GM23338 (cell line): ENCODE measurements around the gene MRPL1. TPM values are rescaled to one million over a fixed set of nuclear protein-coding genes. Genes with fewer than 3 reads are reported as not detected.
"Not testable (repeated sequence)": the region's sequence is repeated elsewhere in the genome, so short reads cannot be mapped to it uniquely, and the experiment has no call there.

ENCODE experiments used
- ATAC-seq: fragments of 200-7000 bp; cut with Tn5 transposase; 3 replicates; pipeline ENCODE4 v1.9.1; 2020
- DNase-seq: peaks from one replicate; pipeline ENCODE4 v3.0.0-alpha.2; 2015; ENCODE audit warnings: low spot score
- H2AFZ ChIP-seq: fragments of 200-600 bp; sonication (generic); 2 replicates; pipeline ENCODE4 v1.8.0; 2016; ENCODE audit warnings: antibody characterized with exemption, mild to moderate bottlenecking, moderate library complexity
- H3F3A ChIP-seq: fragments of 200-600 bp; sonication (generic); replicated peaks from 2 replicates; pipeline ENCODE4 v1.8.0; 2017; ENCODE audit warnings: antibody characterized with exemption, mixed run types, low read depth
- H3K27ac ChIP-seq: fragments of 200-600 bp; sonication (generic); 2 replicates; pipeline ENCODE4 v1.6.1; 2016; ENCODE audit warnings: low read depth
- H3K27me3 ChIP-seq: fragments of 200-600 bp; sonication (generic); 2 replicates; pipeline ENCODE4 v1.8.0; 2016; ENCODE audit warnings: mild to moderate bottlenecking, mixed run types, moderate library complexity; ENCODE audit not compliant: insufficient read depth
- H3K36me3 ChIP-seq: fragments of 200-600 bp; sonication (generic); 2 replicates; pipeline ENCODE4 v1.8.0; 2016; ENCODE audit warnings: mild to moderate bottlenecking; ENCODE audit not compliant: insufficient read depth
- H3K4me1 ChIP-seq: fragments of 200-600 bp; sonication (generic); 2 replicates; pipeline ENCODE4 v1.8.0; 2016; ENCODE audit warnings: mild to moderate bottlenecking, moderate library complexity; ENCODE audit not compliant: insufficient read depth
- H3K4me2 ChIP-seq: fragments of 200-600 bp; sonication (generic); 2 replicates; pipeline ENCODE4 v1.7.1; 2017; ENCODE audit warnings: mixed run types
- H3K4me3 ChIP-seq: fragments of 200-600 bp; sonication (generic); 2 replicates; pipeline ENCODE4 v1.6.1; 2016; ENCODE audit warnings: mixed run types
- H3K79me2 ChIP-seq: fragments of 200-600 bp; sonication (generic); replicated peaks from 2 replicates; pipeline ENCODE4 v1.8.0; 2017; ENCODE audit warnings: mild to moderate bottlenecking; ENCODE audit not compliant: insufficient read depth
- H3K9me2 ChIP-seq: fragments of 200-600 bp; sonication (generic); 2 replicates; pipeline ENCODE4 v1.8.0; 2017; ENCODE audit not compliant: insufficient read depth
- H4K20me1 ChIP-seq: fragments of 200-600 bp; sonication (generic); replicated peaks from 2 replicates; pipeline ENCODE4 v1.8.0; 2017; ENCODE audit warnings: mild to moderate bottlenecking; ENCODE audit not compliant: insufficient read depth
- H3K27ac Mint-ChIP-seq: 2 replicates; pipeline ENCODE4 v1.8.0; 2020; ENCODE audit warnings: inconsistent platforms, mild to moderate bottlenecking, moderate library complexity, mixed read lengths
- H3K27me3 Mint-ChIP-seq: 3 replicates; pipeline ENCODE4 v1.8.0; 2022; ENCODE audit warnings: low read depth, mild to moderate bottlenecking, moderate library complexity, mixed read lengths, inconsistent platforms; ENCODE audit not compliant: insufficient read depth, poor library complexity
- H3K36me3 Mint-ChIP-seq: 3 replicates; pipeline ENCODE4 v1.8.0; 2021; ENCODE audit warnings: low read depth, mild to moderate bottlenecking, inconsistent platforms, moderate library complexity, mixed read lengths
- H3K4me1 Mint-ChIP-seq: 3 replicates; pipeline ENCODE4 v1.8.0; 2020; ENCODE audit warnings: mild to moderate bottlenecking, inconsistent platforms, mixed read lengths
- H3K4me3 Mint-ChIP-seq: 3 replicates; pipeline ENCODE4 v1.8.0; 2021; ENCODE audit warnings: moderate library complexity, mild to moderate bottlenecking, inconsistent platforms, mixed read lengths
- H3K9me3 Mint-ChIP-seq: 3 replicates; pipeline ENCODE4 v1.8.0; 2020; ENCODE audit warnings: moderate library complexity, mild to moderate bottlenecking, inconsistent platforms, mixed read lengths
- CREB1 ChIP-seq: fragments of 250-450 bp; sonication (Bioruptor Pico); IDR thresholded peaks from 2 replicates; pipeline ENCODE4 v1.5.0; 2020; ENCODE audit warnings: low read depth, mild to moderate bottlenecking, moderate library complexity
- EZH2 ChIP-seq: fragments of 200-600 bp; sonication (generic); IDR thresholded peaks from one replicate; pipeline ENCODE4 v1.8.0; 2017; ENCODE audit warnings: antibody characterized with exemption, mild to moderate bottlenecking, low read depth; ENCODE audit not compliant: unreplicated experiment
- EZH2phosphoT487 ChIP-seq: fragments of 200-600 bp; sonication (generic); IDR thresholded peaks from one replicate; pipeline ENCODE4 v1.8.1; 2018; ENCODE audit warnings: antibody characterized with exemption; ENCODE audit not compliant: unreplicated experiment
- JUNB ChIP-seq: IDR thresholded peaks from one replicate; pipeline ENCODE4 v1.6.1; 2016; ENCODE audit warnings: antibody characterized with exemption; ENCODE audit not compliant: unreplicated experiment
- NANOG ChIP-seq: IDR thresholded peaks from 2 replicates; pipeline ENCODE4 v1.6.1; 2016; ENCODE audit warnings: antibody characterized with exemption, borderline replicate concordance
- POLR2AphosphoS5 ChIP-seq: IDR thresholded peaks from 2 replicates; pipeline ENCODE4 v1.6.1; 2016; ENCODE audit warnings: antibody characterized with exemption, low read depth
- STAT1 ChIP-seq: IDR thresholded peaks from one replicate; pipeline ENCODE4 v1.6.1; 2016; ENCODE audit warnings: antibody characterized with exemption; ENCODE audit not compliant: unreplicated experiment
- ZNF114 ChIP-seq: fragments of 250-450 bp; sonication (Bioruptor Pico); IDR thresholded peaks from 2 replicates; pipeline ENCODE4 v1.5.0; 2020; ENCODE audit warnings: mild to moderate bottlenecking, moderate library complexity
- polyA plus RNA-seq: library from polyadenylated mRNA; unstranded; fragments of >200 nt; fragmentation: Nextera tagmentation; extraction: Ambion mirVana; gene quantifications from 2 replicates; pipeline ENCODE4 v1.2.1, GENCODE V29; 2016
- total RNA-seq: library from RNA; depleted of rRNA; stranded (reverse); fragments of >200 nt; shearing (Covaris generic); gene quantifications from 2 replicates; pipeline ENCODE4 v1.2.3, GENCODE V29; 2014
- TF ChIP-seq, protein P1 (sequence below), 2 experiments: fragments of 200-600 bp in 1 of 2; sonication (generic) in 1 of 2; conservative IDR thresholded peaks; 2 replicates each; pipeline versions ENCODE4 v1.5.1 to v1.6.1; 2016 to 2017; ENCODE audit warnings: antibody characterized with exemption in 2 of 2, low read depth in 2 of 2, mild to moderate bottlenecking in 2 of 2, moderate library complexity in 1 of 2
- TF ChIP-seq, protein P2 (sequence below): IDR thresholded peaks from one replicate; pipeline ENCODE4 v1.6.1; 2018; ENCODE audit warnings: antibody characterized with exemption; ENCODE audit not compliant: unreplicated experiment
- TF ChIP-seq, protein P3 (sequence below): fragments of 250-450 bp; sonication (Bioruptor Pico); IDR thresholded peaks from 2 replicates; pipeline ENCODE4 v1.5.0; 2020; ENCODE audit warnings: mild to moderate bottlenecking, moderate library complexity

Gene MRPL1
- total and polyA plus RNA-seq, 2 experiments from 2014 or later, result 29.2 to 46.5 TPM

DNA sequence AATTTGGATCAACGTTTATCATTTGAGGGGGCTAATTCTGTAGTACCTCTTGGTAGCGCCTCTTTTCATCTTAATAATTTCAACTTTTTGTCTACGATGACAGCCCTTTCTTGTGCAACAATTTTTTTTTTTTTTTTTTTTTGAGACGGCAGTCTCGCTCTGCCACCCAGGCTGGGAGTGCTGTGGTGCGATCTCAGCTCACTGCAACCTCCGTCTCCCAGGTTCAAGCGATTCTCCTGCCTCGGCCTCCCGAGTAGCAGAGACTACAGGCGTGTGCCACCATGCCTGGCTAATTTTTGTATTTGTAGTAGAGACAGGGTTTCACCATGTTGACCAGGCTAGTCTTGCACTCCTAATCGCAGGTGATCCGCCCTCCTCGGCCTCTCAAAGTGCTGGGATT is 711 bp downstream of the MRPL1 start:
- ATAC-seq, result peak; percentile 10; the same call in 2 of the 3 replicates
- not testable (repeated sequence) for H3K9me2 ChIP-seq, H3K27me3 ChIP-seq, H3K4me1 ChIP-seq, H3F3A ChIP-seq, DNase-seq, H3K36me3 ChIP-seq, H4K20me1 ChIP-seq, H3K9me3 Mint-ChIP-seq, H3K27me3 Mint-ChIP-seq
- H3K4me1 Mint-ChIP-seq, result peaks cover 17% of the 10 kb centered on the region
- H3K27ac Mint-ChIP-seq, result peak overlapping the region; percentile 99
- Histone ChIP-seq H3K27ac (peak overlapping the region; percentile 97), H3K4me3 (peak overlapping the region; percentile 70), H3K4me2 (peak overlapping the region; percentile 77), H3K79me2 (peaks cover 48% of the 10 kb centered on the region), H2AFZ (peak overlapping the region; percentile 28; the same call in 1 of the 2 replicates)
- H3K4me3 Mint-ChIP-seq, result peak overlapping the region; percentile 93
- H3K36me3 Mint-ChIP-seq, result peaks cover 17% of the 10 kb centered on the region

DNA sequence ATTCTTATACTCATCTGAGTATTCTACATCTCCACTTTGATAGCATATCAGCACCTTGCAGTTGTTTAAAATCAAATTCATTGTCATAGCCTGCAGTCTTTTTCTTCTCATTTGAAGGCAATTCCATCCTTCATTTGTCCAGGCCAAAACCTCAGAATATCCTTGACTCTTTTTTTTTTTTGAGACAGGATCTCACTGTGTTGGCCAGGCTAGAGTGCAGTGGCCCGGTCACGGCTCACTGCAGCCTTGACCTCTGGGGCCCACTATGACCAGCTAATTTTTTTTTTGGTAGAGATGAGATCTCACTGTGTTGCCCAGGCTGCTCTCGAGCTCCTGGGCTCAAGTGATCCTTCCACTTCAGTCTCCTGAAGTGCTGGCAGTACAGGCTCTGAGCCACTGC is 2.6 kb downstream of the MRPL1 start:
- no peak overlapping the region for H3K4me3 Mint-ChIP-seq
- Histone ChIP-seq H3K9me2 (no peaks in the 10 kb centered on the region), H3K27ac (no peak overlapping the region), H3K4me1 (0 out of 2 replicates have a peak, but pooled peaks cover 6% of the 10 kb centered on the region), H3K4me3 (no peak overlapping the region), H3K4me2 (no peak overlapping the region), H3K36me3 (no peaks in the 10 kb centered on the region), H2AFZ (no peak overlapping the region), H3F3A (no peaks in the 10 kb centered on the region), H3K27me3 (no peaks in the 10 kb centered on the region), H4K20me1 (peaks cover 13% of the 10 kb centered on the region), H3K79me2 (peaks cover 68% of the 10 kb centered on the region)
- H3K9me3 Mint-ChIP-seq, result no peaks in the 10 kb centered on the region; the same call in 2 of the 3 replicates
- H3K27me3 Mint-ChIP-seq, result peaks cover 7% of the 10 kb centered on the region
- DNase-seq (no peak), ATAC-seq (no peak)
- H3K36me3 Mint-ChIP-seq, result peaks cover 17% of the 10 kb centered on the region
- H3K27ac Mint-ChIP-seq, result no peak overlapping the region
- H3K4me1 Mint-ChIP-seq, result peaks cover 17% of the 10 kb centered on the region
- TF ChIP-seq CREB1 (CRISPR knock-in tag), result no peak
- no peak for TF ChIP-seq JUNB
- TF ChIP-seq NANOG, result no peak
- TF ChIP-seq POLR2AphosphoS5, result no peak
- TF ChIP-seq EZH2, result no peak
- TF ChIP-seq, protein P1, sequence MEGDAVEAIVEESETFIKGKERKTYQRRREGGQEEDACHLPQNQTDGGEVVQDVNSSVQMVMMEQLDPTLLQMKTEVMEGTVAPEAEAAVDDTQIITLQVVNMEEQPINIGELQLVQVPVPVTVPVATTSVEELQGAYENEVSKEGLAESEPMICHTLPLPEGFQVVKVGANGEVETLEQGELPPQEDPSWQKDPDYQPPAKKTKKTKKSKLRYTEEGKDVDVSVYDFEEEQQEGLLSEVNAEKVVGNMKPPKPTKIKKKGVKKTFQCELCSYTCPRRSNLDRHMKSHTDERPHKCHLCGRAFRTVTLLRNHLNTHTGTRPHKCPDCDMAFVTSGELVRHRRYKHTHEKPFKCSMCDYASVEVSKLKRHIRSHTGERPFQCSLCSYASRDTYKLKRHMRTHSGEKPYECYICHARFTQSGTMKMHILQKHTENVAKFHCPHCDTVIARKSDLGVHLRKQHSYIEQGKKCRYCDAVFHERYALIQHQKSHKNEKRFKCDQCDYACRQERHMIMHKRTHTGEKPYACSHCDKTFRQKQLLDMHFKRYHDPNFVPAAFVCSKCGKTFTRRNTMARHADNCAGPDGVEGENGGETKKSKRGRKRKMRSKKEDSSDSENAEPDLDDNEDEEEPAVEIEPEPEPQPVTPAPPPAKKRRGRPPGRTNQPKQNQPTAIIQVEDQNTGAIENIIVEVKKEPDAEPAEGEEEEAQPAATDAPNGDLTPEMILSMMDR (conservative IDR thresholded peaks at IDR 0.05; ENCODE audit: low read depth in 2 of 2), result no peak
- TF ChIP-seq, protein P2, sequence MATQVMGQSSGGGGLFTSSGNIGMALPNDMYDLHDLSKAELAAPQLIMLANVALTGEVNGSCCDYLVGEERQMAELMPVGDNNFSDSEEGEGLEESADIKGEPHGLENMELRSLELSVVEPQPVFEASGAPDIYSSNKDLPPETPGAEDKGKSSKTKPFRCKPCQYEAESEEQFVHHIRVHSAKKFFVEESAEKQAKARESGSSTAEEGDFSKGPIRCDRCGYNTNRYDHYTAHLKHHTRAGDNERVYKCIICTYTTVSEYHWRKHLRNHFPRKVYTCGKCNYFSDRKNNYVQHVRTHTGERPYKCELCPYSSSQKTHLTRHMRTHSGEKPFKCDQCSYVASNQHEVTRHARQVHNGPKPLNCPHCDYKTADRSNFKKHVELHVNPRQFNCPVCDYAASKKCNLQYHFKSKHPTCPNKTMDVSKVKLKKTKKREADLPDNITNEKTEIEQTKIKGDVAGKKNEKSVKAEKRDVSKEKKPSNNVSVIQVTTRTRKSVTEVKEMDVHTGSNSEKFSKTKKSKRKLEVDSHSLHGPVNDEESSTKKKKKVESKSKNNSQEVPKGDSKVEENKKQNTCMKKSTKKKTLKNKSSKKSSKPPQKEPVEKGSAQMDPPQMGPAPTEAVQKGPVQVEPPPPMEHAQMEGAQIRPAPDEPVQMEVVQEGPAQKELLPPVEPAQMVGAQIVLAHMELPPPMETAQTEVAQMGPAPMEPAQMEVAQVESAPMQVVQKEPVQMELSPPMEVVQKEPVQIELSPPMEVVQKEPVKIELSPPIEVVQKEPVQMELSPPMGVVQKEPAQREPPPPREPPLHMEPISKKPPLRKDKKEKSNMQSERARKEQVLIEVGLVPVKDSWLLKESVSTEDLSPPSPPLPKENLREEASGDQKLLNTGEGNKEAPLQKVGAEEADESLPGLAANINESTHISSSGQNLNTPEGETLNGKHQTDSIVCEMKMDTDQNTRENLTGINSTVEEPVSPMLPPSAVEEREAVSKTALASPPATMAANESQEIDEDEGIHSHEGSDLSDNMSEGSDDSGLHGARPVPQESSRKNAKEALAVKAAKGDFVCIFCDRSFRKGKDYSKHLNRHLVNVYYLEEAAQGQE, result no peak
- TF ChIP-seq, protein P3, sequence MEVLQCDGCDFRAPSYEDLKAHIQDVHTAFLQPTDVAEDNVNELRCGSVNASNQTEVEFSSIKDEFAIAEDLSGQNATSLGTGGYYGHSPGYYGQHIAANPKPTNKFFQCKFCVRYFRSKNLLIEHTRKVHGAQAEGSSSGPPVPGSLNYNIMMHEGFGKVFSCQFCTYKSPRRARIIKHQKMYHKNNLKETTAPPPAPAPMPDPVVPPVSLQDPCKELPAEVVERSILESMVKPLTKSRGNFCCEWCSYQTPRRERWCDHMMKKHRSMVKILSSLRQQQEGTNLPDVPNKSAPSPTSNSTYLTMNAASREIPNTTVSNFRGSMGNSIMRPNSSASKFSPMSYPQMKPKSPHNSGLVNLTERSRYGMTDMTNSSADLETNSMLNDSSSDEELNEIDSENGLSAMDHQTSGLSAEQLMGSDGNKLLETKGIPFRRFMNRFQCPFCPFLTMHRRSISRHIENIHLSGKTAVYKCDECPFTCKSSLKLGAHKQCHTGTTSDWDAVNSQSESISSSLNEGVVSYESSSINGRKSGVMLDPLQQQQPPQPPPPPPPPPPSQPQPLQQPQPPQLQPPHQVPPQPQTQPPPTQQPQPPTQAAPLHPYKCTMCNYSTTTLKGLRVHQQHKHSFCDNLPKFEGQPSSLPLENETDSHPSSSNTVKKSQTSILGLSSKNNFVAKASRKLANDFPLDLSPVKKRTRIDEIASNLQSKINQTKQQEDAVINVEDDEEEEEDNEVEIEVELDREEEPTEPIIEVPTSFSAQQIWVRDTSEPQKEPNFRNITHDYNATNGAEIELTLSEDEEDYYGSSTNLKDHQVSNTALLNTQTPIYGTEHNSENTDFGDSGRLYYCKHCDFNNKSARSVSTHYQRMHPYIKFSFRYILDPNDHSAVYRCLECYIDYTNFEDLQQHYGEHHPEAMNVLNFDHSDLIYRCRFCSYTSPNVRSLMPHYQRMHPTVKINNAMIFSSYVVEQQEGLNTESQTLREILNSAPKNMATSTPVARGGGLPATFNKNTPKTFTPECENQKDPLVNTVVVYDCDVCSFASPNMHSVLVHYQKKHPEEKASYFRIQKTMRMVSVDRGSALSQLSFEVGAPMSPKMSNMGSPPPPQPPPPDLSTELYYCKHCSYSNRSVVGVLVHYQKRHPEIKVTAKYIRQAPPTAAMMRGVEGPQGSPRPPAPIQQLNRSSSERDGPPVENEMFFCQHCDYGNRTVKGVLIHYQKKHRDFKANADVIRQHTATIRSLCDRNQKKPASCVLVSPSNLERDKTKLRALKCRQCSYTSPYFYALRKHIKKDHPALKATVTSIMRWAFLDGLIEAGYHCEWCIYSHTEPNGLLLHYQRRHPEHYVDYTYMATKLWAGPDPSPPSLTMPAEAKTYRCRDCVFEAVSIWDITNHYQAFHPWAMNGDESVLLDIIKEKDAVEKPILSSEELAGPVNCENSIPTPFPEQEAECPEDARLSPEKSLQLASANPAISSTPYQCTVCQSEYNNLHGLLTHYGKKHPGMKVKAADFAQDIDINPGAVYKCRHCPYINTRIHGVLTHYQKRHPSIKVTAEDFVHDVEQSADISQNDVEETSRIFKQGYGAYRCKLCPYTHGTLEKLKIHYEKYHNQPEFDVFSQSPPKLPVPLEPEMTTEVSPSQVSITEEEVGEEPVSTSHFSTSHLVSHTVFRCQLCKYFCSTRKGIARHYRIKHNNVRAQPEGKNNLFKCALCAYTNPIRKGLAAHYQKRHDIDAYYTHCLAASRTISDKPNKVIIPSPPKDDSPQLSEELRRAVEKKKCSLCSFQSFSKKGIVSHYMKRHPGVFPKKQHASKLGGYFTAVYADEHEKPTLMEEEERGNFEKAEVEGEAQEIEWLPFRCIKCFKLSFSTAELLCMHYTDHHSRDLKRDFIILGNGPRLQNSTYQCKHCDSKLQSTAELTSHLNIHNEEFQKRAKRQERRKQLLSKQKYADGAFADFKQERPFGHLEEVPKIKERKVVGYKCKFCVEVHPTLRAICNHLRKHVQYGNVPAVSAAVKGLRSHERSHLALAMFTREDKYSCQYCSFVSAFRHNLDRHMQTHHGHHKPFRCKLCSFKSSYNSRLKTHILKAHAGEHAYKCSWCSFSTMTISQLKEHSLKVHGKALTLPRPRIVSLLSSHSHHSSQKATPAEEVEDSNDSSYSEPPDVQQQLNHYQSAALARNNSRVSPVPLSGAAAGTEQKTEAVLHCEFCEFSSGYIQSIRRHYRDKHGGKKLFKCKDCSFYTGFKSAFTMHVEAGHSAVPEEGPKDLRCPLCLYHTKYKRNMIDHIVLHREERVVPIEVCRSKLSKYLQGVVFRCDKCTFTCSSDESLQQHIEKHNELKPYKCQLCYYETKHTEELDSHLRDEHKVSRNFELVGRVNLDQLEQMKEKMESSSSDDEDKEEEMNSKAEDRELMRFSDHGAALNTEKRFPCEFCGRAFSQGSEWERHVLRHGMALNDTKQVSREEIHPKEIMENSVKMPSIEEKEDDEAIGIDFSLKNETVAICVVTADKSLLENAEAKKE, result no peak
- TF ChIP-seq ZNF114 (CRISPR knock-in tag), result no peak
- no peak for TF ChIP-seq EZH2phosphoT487
- no peak for TF ChIP-seq STAT1
